Esophagus muscularis mucosa (tissue), 3 donors: ENCODE measurements around the gene SIGLEC11.

ENCODE experiments used
- CTCF ChIP-seq, 3 experiments: fragments of 200-600 bp in 2 of 3; fragments of 450-650 bp in 1 of 3; sonication (generic) in 2 of 3; IDR thresholded peaks; one replicate each; pipeline ENCODE4 v1.5.1; 2017 to 2019; ENCODE audit warnings: antibody characterized with exemption in 3 of 3, mild to moderate bottlenecking in 2 of 3, moderate library complexity in 1 of 3
- EP300 ChIP-seq: sonication (generic); formaldehyde crosslinking; IDR thresholded peaks from one replicate; pipeline ENCODE4 v1.6.1; 2017; ENCODE audit warnings: antibody characterized with exemption

GRCh38 chr19:49932731-49933131 lies 28.2 kb downstream of the SIGLEC11 start:
- TF ChIP-seq EP300 (no peak), CTCF (IDR thresholded peaks at IDR 0.05) (no peak)
